OCI-LY7 (cell line): Measurements from ENCODE around the gene MLANA.

Experiments
- EZH2phosphoT487 ChIP-seq: fragments of 200-600 bp; sonication (generic); IDR thresholded peaks from 2 replicates; pipeline ENCODE4 v1.6.1; 2018; ENCODE audit warnings: low read depth, borderline replicate concordance, mild to moderate bottlenecking, mixed run types, antibody characterized with exemption, low read length, moderate library complexity, mixed read lengths
- TF ChIP-seq, protein P1 (sequence below): fragments of 200-600 bp; sonication (generic); conservative IDR thresholded peaks from 2 replicates; pipeline ENCODE4 v1.5.1; 2014; ENCODE audit warnings: mild to moderate bottlenecking, antibody characterized with exemption, low read length, moderate library complexity, mixed read lengths

DNA sequence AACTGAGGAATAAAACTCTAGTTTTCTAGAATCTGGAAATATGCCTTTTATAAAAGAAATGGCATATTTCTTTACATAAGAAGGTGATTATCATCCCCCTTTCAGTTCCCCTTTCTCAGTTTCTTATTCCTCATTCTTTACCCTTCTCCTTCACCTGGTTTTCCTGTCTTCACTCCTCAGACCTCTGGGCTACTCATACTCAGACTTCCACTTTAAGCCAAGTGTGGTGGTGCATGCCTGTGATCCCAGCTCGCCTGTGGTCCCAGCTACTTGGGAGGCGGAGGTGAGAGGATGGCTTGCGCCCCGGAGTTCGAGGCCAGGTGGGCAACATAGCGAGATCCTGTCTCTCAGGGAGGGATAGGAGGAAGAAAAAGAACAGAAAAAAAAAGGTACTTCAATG, 67.6 kb downstream of the MLANA start:
- TF ChIP-seq, protein P1, sequence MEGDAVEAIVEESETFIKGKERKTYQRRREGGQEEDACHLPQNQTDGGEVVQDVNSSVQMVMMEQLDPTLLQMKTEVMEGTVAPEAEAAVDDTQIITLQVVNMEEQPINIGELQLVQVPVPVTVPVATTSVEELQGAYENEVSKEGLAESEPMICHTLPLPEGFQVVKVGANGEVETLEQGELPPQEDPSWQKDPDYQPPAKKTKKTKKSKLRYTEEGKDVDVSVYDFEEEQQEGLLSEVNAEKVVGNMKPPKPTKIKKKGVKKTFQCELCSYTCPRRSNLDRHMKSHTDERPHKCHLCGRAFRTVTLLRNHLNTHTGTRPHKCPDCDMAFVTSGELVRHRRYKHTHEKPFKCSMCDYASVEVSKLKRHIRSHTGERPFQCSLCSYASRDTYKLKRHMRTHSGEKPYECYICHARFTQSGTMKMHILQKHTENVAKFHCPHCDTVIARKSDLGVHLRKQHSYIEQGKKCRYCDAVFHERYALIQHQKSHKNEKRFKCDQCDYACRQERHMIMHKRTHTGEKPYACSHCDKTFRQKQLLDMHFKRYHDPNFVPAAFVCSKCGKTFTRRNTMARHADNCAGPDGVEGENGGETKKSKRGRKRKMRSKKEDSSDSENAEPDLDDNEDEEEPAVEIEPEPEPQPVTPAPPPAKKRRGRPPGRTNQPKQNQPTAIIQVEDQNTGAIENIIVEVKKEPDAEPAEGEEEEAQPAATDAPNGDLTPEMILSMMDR, result no peak
- no peak for TF ChIP-seq EZH2phosphoT487
